Neuronal stem cell (in vitro differentiated cells): ENCODE data around the gene SLC25A39.

Source experiments
- DNase-seq: peaks from one replicate; pipeline ENCODE4 v3.0.0-alpha.2; 2013; ENCODE audit warnings: low spot score
- H2AFZ ChIP-seq: one replicate; pipeline ENCODE4 v1.6.1; 2013; ENCODE audit warnings: mild to moderate bottlenecking, low read length, inconsistent platforms
- H2AK5ac ChIP-seq: 2 replicates; pipeline ENCODE4 v1.6.1; 2013; ENCODE audit warnings: low read depth, mild to moderate bottlenecking, inconsistent platforms, low read length, moderate library complexity, mixed read lengths
- H2BK120ac ChIP-seq: 2 replicates; pipeline ENCODE4 v1.6.1; 2013; ENCODE audit warnings: low read depth, mild to moderate bottlenecking, inconsistent platforms, low read length, moderate library complexity, mixed read lengths
- H2BK12ac ChIP-seq: one replicate; pipeline ENCODE4 v1.6.1; 2013; ENCODE audit warnings: low read length, inconsistent platforms
- H2BK15ac ChIP-seq: 2 replicates; pipeline ENCODE4 v1.6.1; 2013; ENCODE audit warnings: mild to moderate bottlenecking, low read length, inconsistent platforms, mixed read lengths
- H2BK5ac ChIP-seq: one replicate; pipeline ENCODE4 v1.6.1; 2013; ENCODE audit warnings: inconsistent platforms, mild to moderate bottlenecking, low read length, moderate library complexity
- H3K14ac ChIP-seq: one replicate; pipeline ENCODE4 v1.6.1; 2013; ENCODE audit warnings: low read length, inconsistent platforms
- H3K18ac ChIP-seq: 2 replicates; pipeline ENCODE4 v1.6.1; 2013; ENCODE audit warnings: low read length, inconsistent platforms
- H3K23ac ChIP-seq: 2 replicates; pipeline ENCODE4 v1.6.1; 2013; ENCODE audit warnings: low read depth, mild to moderate bottlenecking, mixed read lengths, low read length, inconsistent platforms; ENCODE audit not compliant: poor library complexity
- H3K27ac ChIP-seq: replicated peaks from 3 replicates; pipeline ENCODE4 v1.5.1; 2013; ENCODE audit warnings: low read length, inconsistent platforms
- H3K27me3 ChIP-seq, 3 experiments: 2 replicates each; pipeline ENCODE4 v1.6.1; 2013; ENCODE audit warnings: low read length in 3 of 3, mild to moderate bottlenecking in 2 of 3, inconsistent platforms in 1 of 3, low read depth in 1 of 3, mixed read lengths in 1 of 3, moderate library complexity in 1 of 3; ENCODE audit not compliant: control insufficient read depth in 3 of 3, insufficient read depth in 3 of 3
- H3K36me3 ChIP-seq, 2 donors: replicated peaks in 1 of 2; 2 replicates each; pipeline ENCODE4 v1.6.1; 2013; ENCODE audit warnings: low read length in 2 of 2; ENCODE audit not compliant: control insufficient read depth in 2 of 2, insufficient read depth in 2 of 2
- H3K4ac ChIP-seq: 2 replicates; pipeline ENCODE4 v1.6.1; 2013; ENCODE audit warnings: inconsistent platforms, mild to moderate bottlenecking, low read length, moderate library complexity
- H3K4me1 ChIP-seq, 2 donors: 1 replicate in 1 of 2; 2 replicates in 1 of 2; pipeline ENCODE4 v1.6.1; 2013; ENCODE audit warnings: low read length in 2 of 2, low read depth in 1 of 2; ENCODE audit not compliant: control insufficient read depth in 2 of 2, insufficient read depth in 1 of 2
- H3K4me2 ChIP-seq: one replicate; pipeline ENCODE4 v1.6.1; 2013; ENCODE audit warnings: mild to moderate bottlenecking, low read length, inconsistent platforms; ENCODE audit not compliant: insufficient read depth, poor library complexity, severe bottlenecking
- H3K4me3 ChIP-seq, 2 donors: 2 replicates each; pipeline ENCODE4 v1.5.1; 2013; ENCODE audit warnings: low read length in 2 of 2, mild to moderate bottlenecking in 2 of 2, inconsistent platforms in 1 of 2, moderate library complexity in 1 of 2
- H3K79me1 ChIP-seq: one replicate; pipeline ENCODE4 v1.6.1; 2013; ENCODE audit warnings: low read depth, mild to moderate bottlenecking, inconsistent platforms, low read length, moderate library complexity
- H3K9ac ChIP-seq: one replicate; pipeline ENCODE4 v1.6.1; 2013; ENCODE audit warnings: mild to moderate bottlenecking, low read depth, low read length, inconsistent platforms; ENCODE audit not compliant: poor library complexity
- H3K9me3 ChIP-seq, 2 donors: replicated peaks in 1 of 2; 2 replicates each; pipeline versions ENCODE3 to v1.6.1; 2013; ENCODE audit warnings: low read length in 2 of 2, mild to moderate bottlenecking in 2 of 2, inconsistent platforms in 1 of 2, low read depth in 1 of 2, mixed read lengths in 1 of 2, moderate library complexity in 1 of 2; ENCODE audit not compliant: control insufficient read depth in 2 of 2, insufficient read depth in 1 of 2
- H4K8ac ChIP-seq: one replicate; pipeline ENCODE4 v1.6.1; 2013; ENCODE audit warnings: low read depth, mild to moderate bottlenecking, inconsistent platforms, low read length, moderate library complexity
- H4K91ac ChIP-seq: one replicate; pipeline ENCODE4 v1.6.1; 2013; ENCODE audit warnings: low read length, low read depth, mild to moderate bottlenecking, inconsistent platforms; ENCODE audit not compliant: poor library complexity
- WGBS, 2 donors: extraction: QIAGEN DNeasy Blood & Tissue Kit; methylation state at CpG; one replicate each; pipeline ENCODE4 v1.1.7; 2013; ENCODE audit warnings: missing lambda C conversion rate in 2 of 2, mixed read lengths in 1 of 2; ENCODE audit not compliant: insufficient read length in 2 of 2, insufficient replicate concordance in 1 of 2; ENCODE audit errors: extremely low coverage in 2 of 2; 5-methylcytosine and 5-hydroxymethylcytosine counted together

SLC25A39 gene

GRCh38 chr17:44335968-44336367 lies 11.3 kb upstream of the SLC25A39 start:
- no peak overlapping the region for H2AK5ac ChIP-seq
- H3K4me1 ChIP-seq: no peaks in the 10 kb centered on the region
- no peaks in the 10 kb centered on the region for H3K36me3 ChIP-seq
- no peak overlapping the region for H3K27ac ChIP-seq
- WGBS, 2 donors: no CpG with 5 or more reads among the region's 5 CpGs
- no peak overlapping the region for H2BK5ac ChIP-seq
- H3K79me1 ChIP-seq: no peaks in the 10 kb centered on the region
- no peak overlapping the region for H3K14ac ChIP-seq
- H3K4me3 ChIP-seq: no peak overlapping the region
- DNase-seq: no peak
- H3K9ac ChIP-seq: no peak overlapping the region
- no peak overlapping the region for H4K91ac ChIP-seq
- H4K8ac ChIP-seq: no peak overlapping the region
- no peak overlapping the region for H3K18ac ChIP-seq
- H3K4me2 ChIP-seq: no peak overlapping the region
- H2BK15ac ChIP-seq: no peak overlapping the region
- no peak overlapping the region for H3K4ac ChIP-seq
- no peak overlapping the region for H3K23ac ChIP-seq
- peaks cover 0 to 34% (median 0%) of the 10 kb centered on the region in 3 experiments for H3K27me3 ChIP-seq
- no peak overlapping the region for H2BK120ac ChIP-seq
- no peak overlapping the region for H2AFZ ChIP-seq
- no peak overlapping the region for H2BK12ac ChIP-seq
- no peaks in the 10 kb centered on the region for H3K9me3 ChIP-seq

GRCh38 chr17:44335564-44335963 lies 10.9 kb upstream of the SLC25A39 start:
- H2AFZ ChIP-seq: no peak overlapping the region
- no peak overlapping the region for H2BK12ac ChIP-seq
- no peak overlapping the region for H2BK15ac ChIP-seq
- H4K8ac ChIP-seq: no peak overlapping the region
- no peaks in the 10 kb centered on the region for H3K36me3 ChIP-seq
- H3K18ac ChIP-seq: no peak overlapping the region
- H3K4me2 ChIP-seq: no peak overlapping the region
- H3K9ac ChIP-seq: no peak overlapping the region
- H4K91ac ChIP-seq: no peak overlapping the region
- no peak overlapping the region for H3K23ac ChIP-seq
- no peak overlapping the region for H3K14ac ChIP-seq
- no peak overlapping the region for H3K4ac ChIP-seq
- H2BK120ac ChIP-seq: no peak overlapping the region
- no peaks in the 10 kb centered on the region for H3K4me1 ChIP-seq
- no peaks in the 10 kb centered on the region for H3K79me1 ChIP-seq
- H3K9me3 ChIP-seq: no peaks in the 10 kb centered on the region
- no peak for DNase-seq
- H2AK5ac ChIP-seq: no peak overlapping the region
- H3K27ac ChIP-seq: no peak overlapping the region
- WGBS, 2 donors: no CpG with 5 or more reads among the region's 3 CpGs
- H3K27me3 ChIP-seq: peaks cover 0 to 34% (median 0%) of the 10 kb centered on the region in 3 experiments
- H3K4me3 ChIP-seq: no peak overlapping the region
- H2BK5ac ChIP-seq: no peak overlapping the region

- no CpG with 5 or more reads among the region's 3 CpGs for WGBS, 2 donors
- no peak overlapping the region for H4K8ac ChIP-seq
These were observed 10.1 kb upstream of the SLC25A39 start for GRCh38 chr17:44334727-44335126.

GRCh38 chr17:44334315-44334714 lies 9.7 kb upstream of the SLC25A39 start:
- Histone ChIP-seq H2AK5ac (no peak overlapping the region), H2BK15ac (no peak overlapping the region), H2BK5ac (no peak overlapping the region), H2BK120ac (no peak overlapping the region), H3K23ac (no peak overlapping the region), H3K4ac (no peak overlapping the region), H3K4me1 (no peaks in the 10 kb centered on the region), H3K18ac (no peak overlapping the region), H4K8ac (no peak overlapping the region), H3K36me3 (no peaks in the 10 kb centered on the region), H2AFZ (no peak overlapping the region), H3K9ac (no peak overlapping the region), H3K27me3 (peaks cover 0 to 34% (median 0%) of the 10 kb centered on the region in 3 experiments), H3K4me3 (no peak overlapping the region), H4K91ac (no peak overlapping the region), H3K4me2 (no peak overlapping the region), H3K27ac (no peak overlapping the region), H3K79me1 (no peaks in the 10 kb centered on the region), H2BK12ac (no peak overlapping the region), H3K9me3 (no peaks in the 10 kb centered on the region), H3K14ac (no peak overlapping the region)
- no CpG with 5 or more reads among the region's 2 CpGs for WGBS, 2 donors
- no peak for DNase-seq

More at GRCh38 chr17:44334727-44335126, 10.1 kb upstream of the SLC25A39 start:
- no peak overlapping the region for H3K27ac ChIP-seq
- H3K9ac ChIP-seq: peak overlapping the region; percentile 30
- H2BK15ac ChIP-seq: no peak overlapping the region
- H3K4me2 ChIP-seq: no peak overlapping the region
- no peak overlapping the region for H3K14ac ChIP-seq
- H3K36me3 ChIP-seq: no peaks in the 10 kb centered on the region
- no peak for DNase-seq
- no peak overlapping the region for H3K4ac ChIP-seq
- no peak overlapping the region for H2BK12ac ChIP-seq
- H2BK5ac ChIP-seq: no peak overlapping the region
- H2AK5ac ChIP-seq: peak overlapping the region; percentile 61
- no peak overlapping the region for H3K18ac ChIP-seq
- H3K9me3 ChIP-seq: no peaks in the 10 kb centered on the region
- no peaks in the 10 kb centered on the region for H3K4me1 ChIP-seq
- no peak overlapping the region for H4K91ac ChIP-seq
- no peak overlapping the region for H2AFZ ChIP-seq
- H3K4me3 ChIP-seq: no peak overlapping the region
- no peak overlapping the region for H2BK120ac ChIP-seq
- H3K23ac ChIP-seq: no peak overlapping the region
- no peaks in the 10 kb centered on the region for H3K79me1 ChIP-seq
- H3K27me3 ChIP-seq: peaks cover 0 to 34% (median 0%) of the 10 kb centered on the region in 3 experiments
